Measurements from ENCODE around the gene ADAMTS16. TPM values are rescaled to one million over a fixed set of nuclear protein-coding genes. Genes with fewer than 3 reads are reported as not detected.

ADAMTS16 gene
- total and polyA plus RNA-seq, 2 experiments from 2014 or later = 2.8 to 15.4 TPM

DNA sequence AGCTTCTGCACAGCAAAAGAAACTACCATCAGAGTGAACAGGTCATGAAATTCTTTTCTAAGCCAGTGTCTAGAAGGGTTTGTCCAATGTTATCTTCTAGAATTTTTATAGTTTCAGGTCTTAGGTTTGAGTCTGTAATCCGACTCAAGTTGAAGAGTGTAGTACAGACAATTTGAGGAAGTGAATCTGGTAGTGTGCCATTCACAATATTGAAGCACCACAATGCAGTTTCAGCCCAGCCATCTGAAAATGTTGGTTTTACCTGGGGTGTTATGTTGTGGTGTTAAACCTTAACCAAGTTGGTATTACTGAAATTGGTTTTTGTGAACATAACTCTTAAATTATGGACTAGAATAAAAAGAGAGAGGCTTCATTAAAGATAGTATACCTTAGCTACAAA, 77.2 kb downstream of the ADAMTS16 start (continued):
- TF ChIP-seq STAT1 (IDR thresholded peaks at IDR 0.05; ENCODE audit: unreplicated experiment) (no peak), NANOG (IDR thresholded peaks at IDR 0.05; ENCODE audit: borderline replicate concordance) (no peak), EZH2phosphoT487 (IDR thresholded peaks at IDR 0.05; ENCODE audit: unreplicated experiment) (no peak), ZNF114 (CRISPR knock-in tag; IDR thresholded peaks at IDR 0.05) (no peak), POLR2AphosphoS5 (IDR thresholded peaks at IDR 0.05; ENCODE audit: low read depth) (no peak), EZH2 (IDR thresholded peaks at IDR 0.05; ENCODE audit: low read depth, unreplicated experiment) (no peak), JUNB (IDR thresholded peaks at IDR 0.05; ENCODE audit: unreplicated experiment) (no peak)
- TF ChIP-seq, protein P1, sequence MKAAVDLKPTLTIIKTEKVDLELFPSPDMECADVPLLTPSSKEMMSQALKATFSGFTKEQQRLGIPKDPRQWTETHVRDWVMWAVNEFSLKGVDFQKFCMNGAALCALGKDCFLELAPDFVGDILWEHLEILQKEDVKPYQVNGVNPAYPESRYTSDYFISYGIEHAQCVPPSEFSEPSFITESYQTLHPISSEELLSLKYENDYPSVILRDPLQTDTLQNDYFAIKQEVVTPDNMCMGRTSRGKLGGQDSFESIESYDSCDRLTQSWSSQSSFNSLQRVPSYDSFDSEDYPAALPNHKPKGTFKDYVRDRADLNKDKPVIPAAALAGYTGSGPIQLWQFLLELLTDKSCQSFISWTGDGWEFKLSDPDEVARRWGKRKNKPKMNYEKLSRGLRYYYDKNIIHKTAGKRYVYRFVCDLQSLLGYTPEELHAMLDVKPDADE (IDR thresholded peaks at IDR 0.05) = no peak

DNA sequence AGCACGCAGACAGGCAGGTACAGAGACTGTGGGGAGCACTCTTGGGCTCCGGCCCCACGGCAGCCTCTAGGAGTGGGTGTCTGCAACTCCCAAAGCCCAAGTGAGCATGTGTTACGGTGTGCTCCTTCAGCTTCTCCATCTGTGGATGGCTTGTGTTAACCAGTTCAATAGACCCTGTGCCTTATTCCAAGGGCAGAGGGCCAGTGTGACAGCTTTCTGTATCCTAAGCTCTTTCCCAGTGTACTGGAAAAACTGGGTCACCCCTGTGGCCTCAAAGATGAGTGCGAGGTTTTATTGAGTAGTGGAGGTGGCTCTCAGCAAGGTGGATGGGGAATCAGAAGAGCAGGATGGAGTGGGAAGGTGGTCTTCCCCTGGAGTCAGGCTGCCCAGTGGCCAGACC, 78.3 kb downstream of the ADAMTS16 start:
- Histone ChIP-seq H3K9me2 (ENCODE audit: insufficient read depth) (no peaks in the 10 kb centered on the region), H3K36me3 (ENCODE audit: insufficient read depth) (0 out of 2 replicates have a peak, but pooled peaks cover 2% of the 10 kb centered on the region), H2AFZ (no peak overlapping the region), H3K4me1 (ENCODE audit: insufficient read depth) (peaks cover 8% of the 10 kb centered on the region; the same call in 1 of the 2 replicates), H3K79me2 (replicated peaks; ENCODE audit: insufficient read depth) (no peaks in the 10 kb centered on the region), H3K4me2 (no peak overlapping the region), H3K4me3 (no peak overlapping the region), H3K27me3 (ENCODE audit: insufficient read depth) (no peaks in the 10 kb centered on the region), H3K27ac (ENCODE audit: low read depth) (no peak overlapping the region), H3F3A (replicated peaks; ENCODE audit: low read depth) (no peaks in the 10 kb centered on the region), H4K20me1 (replicated peaks; ENCODE audit: insufficient read depth) (no peaks in the 10 kb centered on the region)
- no peak overlapping the region for H3K27ac Mint-ChIP-seq
- no peaks in the 10 kb centered on the region; the same call in 2 of the 3 replicates for H3K4me1 Mint-ChIP-seq
- no peaks in the 10 kb centered on the region for H3K9me3 Mint-ChIP-seq
- ATAC-seq (no peak), DNase-seq (ENCODE audit: low spot score) (no peak)
- no peak overlapping the region for H3K4me3 Mint-ChIP-seq
- peaks cover 6% of the 10 kb centered on the region; the same call in 1 of the 3 replicates for H3K36me3 Mint-ChIP-seq (ENCODE audit: low read depth)
- H3K27me3 Mint-ChIP-seq (ENCODE audit: insufficient read depth, low read depth, poor library complexity) = peaks cover 2% of the 10 kb centered on the region
- no peak for TF ChIP-seq EZH2 (IDR thresholded peaks at IDR 0.05; ENCODE audit: low read depth, unreplicated experiment)
- TF ChIP-seq CREB1 (CRISPR knock-in tag; IDR thresholded peaks at IDR 0.05; ENCODE audit: low read depth) = no peak
- no peak for TF ChIP-seq STAT1 (IDR thresholded peaks at IDR 0.05; ENCODE audit: unreplicated experiment)
- no peak for TF ChIP-seq ZNF331 (CRISPR knock-in tag; IDR thresholded peaks at IDR 0.05; ENCODE audit: low read depth)

DNA sequence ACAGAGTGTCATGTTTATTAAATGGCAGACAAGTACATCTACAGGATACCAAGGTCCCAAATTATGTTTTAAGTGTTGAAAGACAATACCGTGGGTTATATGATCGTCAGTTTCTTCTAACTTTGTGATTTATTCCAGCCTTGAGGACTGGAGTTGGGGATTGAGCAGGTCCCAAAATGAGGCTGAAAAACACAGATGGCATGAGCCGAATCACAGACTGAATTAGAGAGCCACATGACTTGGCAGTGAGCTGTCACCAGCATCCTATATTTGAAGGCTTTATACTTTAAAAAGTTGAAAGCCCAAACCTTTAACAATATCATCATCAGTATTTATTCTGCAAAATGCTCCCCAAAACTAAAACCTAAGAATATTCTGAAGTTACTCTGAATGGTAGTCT, 79.4 kb downstream of the ADAMTS16 start:
- H3K27me3 ChIP-seq (ENCODE audit: insufficient read depth) = no peaks in the 10 kb centered on the region
- 0 out of 2 replicates have a peak, but pooled peaks cover 2% of the 10 kb centered on the region for H3K36me3 ChIP-seq (ENCODE audit: insufficient read depth)
- peaks cover 6% of the 10 kb centered on the region; the same call in 1 of the 3 replicates for H3K36me3 Mint-ChIP-seq (ENCODE audit: low read depth)
- no peaks in the 10 kb centered on the region for H3K79me2 ChIP-seq (replicated peaks; ENCODE audit: insufficient read depth)
- H3K4me2 ChIP-seq = no peak overlapping the region
- H3K4me3 ChIP-seq = no peak overlapping the region
- no peak overlapping the region for H2AFZ ChIP-seq
- DNase-seq (ENCODE audit: low spot score) (no peak), ATAC-seq (no peak)
- no peaks in the 10 kb centered on the region for H3K9me2 ChIP-seq (ENCODE audit: insufficient read depth)
- H3K27ac ChIP-seq (ENCODE audit: low read depth) = no peak overlapping the region
- H3K27me3 Mint-ChIP-seq (ENCODE audit: insufficient read depth, low read depth, poor library complexity) = peaks cover 2% of the 10 kb centered on the region
- H3K4me3 Mint-ChIP-seq = no peak overlapping the region
- H3K27ac Mint-ChIP-seq = no peak overlapping the region
- no peaks in the 10 kb centered on the region for H3F3A ChIP-seq (replicated peaks; ENCODE audit: low read depth)
- H4K20me1 ChIP-seq (replicated peaks; ENCODE audit: insufficient read depth) = no peaks in the 10 kb centered on the region
- no peaks in the 10 kb centered on the region for H3K9me3 Mint-ChIP-seq
- H3K4me1 ChIP-seq (ENCODE audit: insufficient read depth) = peaks cover 8% of the 10 kb centered on the region; the same call in 1 of the 2 replicates
- H3K4me1 Mint-ChIP-seq = no peaks in the 10 kb centered on the region; the same call in 2 of the 3 replicates
- TF ChIP-seq EZH2 (IDR thresholded peaks at IDR 0.05; ENCODE audit: low read depth, unreplicated experiment) (no peak), EZH2phosphoT487 (IDR thresholded peaks at IDR 0.05; ENCODE audit: unreplicated experiment) (no peak), ZNF331 (CRISPR knock-in tag; IDR thresholded peaks at IDR 0.05; ENCODE audit: low read depth) (no peak), CREB1 (CRISPR knock-in tag; IDR thresholded peaks at IDR 0.05; ENCODE audit: low read depth) (no peak), STAT1 (IDR thresholded peaks at IDR 0.05; ENCODE audit: unreplicated experiment) (no peak), POLR2AphosphoS5 (IDR thresholded peaks at IDR 0.05; ENCODE audit: low read depth) (no peak)
- TF ChIP-seq, protein P2, sequence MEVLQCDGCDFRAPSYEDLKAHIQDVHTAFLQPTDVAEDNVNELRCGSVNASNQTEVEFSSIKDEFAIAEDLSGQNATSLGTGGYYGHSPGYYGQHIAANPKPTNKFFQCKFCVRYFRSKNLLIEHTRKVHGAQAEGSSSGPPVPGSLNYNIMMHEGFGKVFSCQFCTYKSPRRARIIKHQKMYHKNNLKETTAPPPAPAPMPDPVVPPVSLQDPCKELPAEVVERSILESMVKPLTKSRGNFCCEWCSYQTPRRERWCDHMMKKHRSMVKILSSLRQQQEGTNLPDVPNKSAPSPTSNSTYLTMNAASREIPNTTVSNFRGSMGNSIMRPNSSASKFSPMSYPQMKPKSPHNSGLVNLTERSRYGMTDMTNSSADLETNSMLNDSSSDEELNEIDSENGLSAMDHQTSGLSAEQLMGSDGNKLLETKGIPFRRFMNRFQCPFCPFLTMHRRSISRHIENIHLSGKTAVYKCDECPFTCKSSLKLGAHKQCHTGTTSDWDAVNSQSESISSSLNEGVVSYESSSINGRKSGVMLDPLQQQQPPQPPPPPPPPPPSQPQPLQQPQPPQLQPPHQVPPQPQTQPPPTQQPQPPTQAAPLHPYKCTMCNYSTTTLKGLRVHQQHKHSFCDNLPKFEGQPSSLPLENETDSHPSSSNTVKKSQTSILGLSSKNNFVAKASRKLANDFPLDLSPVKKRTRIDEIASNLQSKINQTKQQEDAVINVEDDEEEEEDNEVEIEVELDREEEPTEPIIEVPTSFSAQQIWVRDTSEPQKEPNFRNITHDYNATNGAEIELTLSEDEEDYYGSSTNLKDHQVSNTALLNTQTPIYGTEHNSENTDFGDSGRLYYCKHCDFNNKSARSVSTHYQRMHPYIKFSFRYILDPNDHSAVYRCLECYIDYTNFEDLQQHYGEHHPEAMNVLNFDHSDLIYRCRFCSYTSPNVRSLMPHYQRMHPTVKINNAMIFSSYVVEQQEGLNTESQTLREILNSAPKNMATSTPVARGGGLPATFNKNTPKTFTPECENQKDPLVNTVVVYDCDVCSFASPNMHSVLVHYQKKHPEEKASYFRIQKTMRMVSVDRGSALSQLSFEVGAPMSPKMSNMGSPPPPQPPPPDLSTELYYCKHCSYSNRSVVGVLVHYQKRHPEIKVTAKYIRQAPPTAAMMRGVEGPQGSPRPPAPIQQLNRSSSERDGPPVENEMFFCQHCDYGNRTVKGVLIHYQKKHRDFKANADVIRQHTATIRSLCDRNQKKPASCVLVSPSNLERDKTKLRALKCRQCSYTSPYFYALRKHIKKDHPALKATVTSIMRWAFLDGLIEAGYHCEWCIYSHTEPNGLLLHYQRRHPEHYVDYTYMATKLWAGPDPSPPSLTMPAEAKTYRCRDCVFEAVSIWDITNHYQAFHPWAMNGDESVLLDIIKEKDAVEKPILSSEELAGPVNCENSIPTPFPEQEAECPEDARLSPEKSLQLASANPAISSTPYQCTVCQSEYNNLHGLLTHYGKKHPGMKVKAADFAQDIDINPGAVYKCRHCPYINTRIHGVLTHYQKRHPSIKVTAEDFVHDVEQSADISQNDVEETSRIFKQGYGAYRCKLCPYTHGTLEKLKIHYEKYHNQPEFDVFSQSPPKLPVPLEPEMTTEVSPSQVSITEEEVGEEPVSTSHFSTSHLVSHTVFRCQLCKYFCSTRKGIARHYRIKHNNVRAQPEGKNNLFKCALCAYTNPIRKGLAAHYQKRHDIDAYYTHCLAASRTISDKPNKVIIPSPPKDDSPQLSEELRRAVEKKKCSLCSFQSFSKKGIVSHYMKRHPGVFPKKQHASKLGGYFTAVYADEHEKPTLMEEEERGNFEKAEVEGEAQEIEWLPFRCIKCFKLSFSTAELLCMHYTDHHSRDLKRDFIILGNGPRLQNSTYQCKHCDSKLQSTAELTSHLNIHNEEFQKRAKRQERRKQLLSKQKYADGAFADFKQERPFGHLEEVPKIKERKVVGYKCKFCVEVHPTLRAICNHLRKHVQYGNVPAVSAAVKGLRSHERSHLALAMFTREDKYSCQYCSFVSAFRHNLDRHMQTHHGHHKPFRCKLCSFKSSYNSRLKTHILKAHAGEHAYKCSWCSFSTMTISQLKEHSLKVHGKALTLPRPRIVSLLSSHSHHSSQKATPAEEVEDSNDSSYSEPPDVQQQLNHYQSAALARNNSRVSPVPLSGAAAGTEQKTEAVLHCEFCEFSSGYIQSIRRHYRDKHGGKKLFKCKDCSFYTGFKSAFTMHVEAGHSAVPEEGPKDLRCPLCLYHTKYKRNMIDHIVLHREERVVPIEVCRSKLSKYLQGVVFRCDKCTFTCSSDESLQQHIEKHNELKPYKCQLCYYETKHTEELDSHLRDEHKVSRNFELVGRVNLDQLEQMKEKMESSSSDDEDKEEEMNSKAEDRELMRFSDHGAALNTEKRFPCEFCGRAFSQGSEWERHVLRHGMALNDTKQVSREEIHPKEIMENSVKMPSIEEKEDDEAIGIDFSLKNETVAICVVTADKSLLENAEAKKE (CRISPR knock-in tag; IDR thresholded peaks at IDR 0.05) = no peak
